Esophagus mucosa (tissue), 1 donor: ENCODE measurements around the gene STAT5B. TPM values are rescaled to one million over a fixed set of nuclear protein-coding genes. Genes with fewer than 3 reads are reported as not detected.
"Not testable (repeated sequence)": the region's sequence is repeated elsewhere in the genome, so short reads cannot be mapped to it uniquely, and the experiment has no call there.

Source experiments
- ATAC-seq: fragments of 200-7000 bp; cut with Tn5 transposase; one replicate; pipeline ENCODE4 v1.9.1; 2020
- total RNA-seq: library from RNA; stranded (reverse); gene quantifications from one replicate; pipeline ENCODE4 v1.2.4, GENCODE V29; 2023
- donor health status: DM: yes; HTN: yes; CAD: no.

STAT5B gene
- total RNA-seq, 1 donor from 2014 or later = 18.1 TPM

GRCh38 chr17:42305543-42306384 lies 29.6 kb upstream of the STAT5B start:
- no peak for ATAC-seq

GRCh38 chr17:42305031-42305330 lies 28.8 kb upstream of the STAT5B start:
- ATAC-seq = not testable (repeated sequence)

GRCh38 chr17:42304187-42305030 lies 28.2 kb upstream of the STAT5B start:
- ATAC-seq = no peak

- no peak for ATAC-seq
Measured at GRCh38 chr17:42303694-42304093, 27.5 kb upstream of the STAT5B start.

GRCh38 chr17:42301022-42301421 lies 24.8 kb upstream of the STAT5B start:
- ATAC-seq = no peak

- ATAC-seq = not testable (repeated sequence)
Measured at GRCh38 chr17:42299913-42300312, 23.7 kb upstream of the STAT5B start.

GRCh38 chr17:42299361-42299760 lies 23.2 kb upstream of the STAT5B start:
- not testable (repeated sequence) for ATAC-seq

GRCh38 chr17:42297775-42298174 lies 21.6 kb upstream of the STAT5B start:
- ATAC-seq = peak; percentile 41

GRCh38 chr17:42296012-42296411 lies 19.8 kb upstream of the STAT5B start:
- no peak for ATAC-seq

GRCh38 chr17:42294469-42295398 lies 18.5 kb upstream of the STAT5B start:
- no peak for ATAC-seq

- ATAC-seq = no peak
Measured at GRCh38 chr17:42291129-42291528, 14.9 kb upstream of the STAT5B start.

GRCh38 chr17:42290577-42290976 lies 14.4 kb upstream of the STAT5B start:
- ATAC-seq = no peak

- no peak for ATAC-seq
Measured at GRCh38 chr17:42289611-42290181, 13.5 kb upstream of the STAT5B start.

- peak; percentile 17 for ATAC-seq
Measured at GRCh38 chr17:42288803-42289610, 12.8 kb upstream of the STAT5B start.

GRCh38 chr17:42287977-42288802 lies 12.0 kb upstream of the STAT5B start, which contains the start of gene STAT5A:
STAT5A (plus strand) TSS chr17:42288498; CDS start chr17:42289412, 914 bp downstream.
- peak; percentile 87 for ATAC-seq

- peak; percentile 21 for ATAC-seq
Measured at GRCh38 chr17:42287305-42287976, 11.2 kb upstream of the STAT5B start.

- peak; percentile 43 for ATAC-seq
Measured at GRCh38 chr17:42286411-42287221, 10.4 kb upstream of the STAT5B start.

GRCh38 chr17:42285346-42286050 lies 9.3 kb upstream of the STAT5B start:
- ATAC-seq = no peak
